ENCODE data around the gene GULP1.
"Not testable (repeated sequence)": the region's sequence is repeated elsewhere in the genome, so short reads cannot be mapped to it uniquely, and the experiment has no call there.

Gene GULP1

GRCh38 chr2:188569431-188570165 is 277.9 kb downstream of the GULP1 start:
- DNase-seq, result peak; percentile 40

- DNase-seq, result peak; percentile 18
Measured at GRCh38 chr2:188570370-188570769, 278.7 kb downstream of the GULP1 start.

- no peak for DNase-seq
Measured at GRCh38 chr2:188571543-188572303, 280.0 kb downstream of the GULP1 start.

GRCh38 chr2:188572592-188572991 is 280.9 kb downstream of the GULP1 start:
- peak; percentile 23 for DNase-seq

DNA sequence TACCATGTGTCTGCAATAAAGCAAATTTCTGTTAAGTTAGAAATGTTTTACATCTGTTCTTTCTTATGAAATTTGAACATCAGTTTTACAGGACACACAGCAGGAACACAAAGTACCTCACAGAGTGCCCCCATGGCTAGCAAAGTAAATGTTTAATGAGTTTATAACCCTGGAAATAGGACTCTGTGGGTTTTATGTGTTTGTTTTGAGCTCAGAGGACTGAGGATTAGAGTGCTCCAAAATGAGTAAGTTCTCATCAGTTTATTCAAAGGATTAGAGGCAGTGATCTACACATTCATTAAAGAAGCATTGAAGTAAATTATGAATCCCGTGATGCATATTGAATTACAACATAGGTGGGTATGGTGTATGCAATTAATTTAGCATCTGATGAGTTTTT is 281.8 kb downstream of the GULP1 start:
- DNase-seq, result peak; percentile 84

- no peak for DNase-seq
Measured at GRCh38 chr2:188576006-188576405, 284.3 kb downstream of the GULP1 start.

DNA sequence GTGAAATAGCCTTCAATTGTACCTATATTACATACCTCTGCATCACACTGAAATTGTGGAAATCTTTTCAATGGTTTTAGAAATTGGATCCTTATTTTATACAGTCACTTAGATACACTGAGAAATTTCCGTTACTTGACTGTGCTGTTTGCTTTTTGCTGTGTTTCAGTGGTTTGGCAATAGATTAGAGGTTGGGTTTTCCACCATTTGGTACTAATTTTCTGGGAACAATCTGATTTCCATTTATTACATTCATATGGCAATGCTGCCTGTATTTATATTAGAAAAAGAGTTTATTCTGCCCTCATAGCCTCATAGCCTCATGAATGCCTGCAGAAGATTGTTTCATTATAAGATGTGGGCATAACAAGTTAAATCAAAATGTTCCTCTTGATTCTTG is 285.0 kb downstream of the GULP1 start:
- no peak for DNase-seq

DNA sequence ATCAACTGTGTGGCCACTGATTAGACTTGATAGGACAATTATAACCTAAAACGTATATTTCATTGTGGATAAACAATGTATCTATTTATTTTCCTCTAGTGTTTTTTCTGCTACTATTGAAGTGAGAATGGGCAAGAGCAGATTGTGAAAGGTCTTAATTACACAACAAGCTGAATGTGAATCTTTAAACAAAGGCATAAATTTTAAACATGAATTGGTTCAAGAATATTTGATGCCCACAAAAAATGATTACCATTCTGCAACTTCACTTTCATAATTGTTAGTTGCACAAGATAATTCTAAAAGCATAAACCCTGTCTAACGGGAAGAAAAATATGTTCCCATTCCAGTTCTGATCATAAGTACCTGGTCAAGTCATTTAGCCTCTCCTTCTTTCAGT is 285.6 kb downstream of the GULP1 start:
- no peak for DNase-seq

DNA sequence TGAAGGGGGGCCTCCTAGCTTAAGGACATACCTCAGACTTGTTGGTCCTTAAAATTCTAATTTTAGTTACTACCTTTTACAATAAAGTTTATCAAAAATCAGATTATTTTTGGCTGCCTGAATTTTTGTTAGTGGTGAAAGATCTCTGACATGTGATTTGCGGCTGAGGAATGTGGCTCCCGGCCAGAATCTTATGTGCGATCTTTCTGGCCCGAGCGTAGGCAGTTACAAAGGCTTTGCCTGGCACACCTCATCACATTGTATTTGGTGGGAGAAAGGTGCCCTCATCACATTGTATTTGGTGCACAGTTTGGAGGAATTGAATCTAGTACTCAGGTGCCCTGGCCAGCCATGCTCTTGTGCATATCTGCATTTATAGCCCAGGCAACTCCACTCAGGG is 289.1 kb downstream of the GULP1 start:
- peak; percentile 57 for DNase-seq

DNA sequence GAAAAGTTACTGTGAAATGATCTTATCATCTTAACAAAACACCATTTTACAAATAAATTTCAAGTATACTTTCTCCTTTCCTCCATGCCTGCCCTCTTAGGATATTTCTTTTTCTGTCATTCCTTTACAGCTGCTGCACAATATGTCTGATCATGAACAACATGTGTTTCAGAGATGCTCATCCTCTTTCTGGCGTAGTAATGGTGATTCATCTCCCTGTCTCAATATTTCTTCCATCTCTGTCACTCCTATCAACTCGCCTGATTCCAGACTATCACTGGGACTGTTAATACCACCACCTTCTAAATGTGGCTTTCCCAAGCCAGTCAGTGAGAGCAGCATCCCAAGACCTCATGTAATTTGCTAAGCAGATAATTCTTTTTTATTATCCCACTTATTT is 290.5 kb downstream of the GULP1 start:
- no peak for DNase-seq

- no peak for DNase-seq
Measured at GRCh38 chr2:188588235-188588634, 296.6 kb downstream of the GULP1 start.

- peak; percentile 51 for DNase-seq
Measured at GRCh38 chr2:188596054-188596453, 304.4 kb downstream of the GULP1 start.

DNA sequence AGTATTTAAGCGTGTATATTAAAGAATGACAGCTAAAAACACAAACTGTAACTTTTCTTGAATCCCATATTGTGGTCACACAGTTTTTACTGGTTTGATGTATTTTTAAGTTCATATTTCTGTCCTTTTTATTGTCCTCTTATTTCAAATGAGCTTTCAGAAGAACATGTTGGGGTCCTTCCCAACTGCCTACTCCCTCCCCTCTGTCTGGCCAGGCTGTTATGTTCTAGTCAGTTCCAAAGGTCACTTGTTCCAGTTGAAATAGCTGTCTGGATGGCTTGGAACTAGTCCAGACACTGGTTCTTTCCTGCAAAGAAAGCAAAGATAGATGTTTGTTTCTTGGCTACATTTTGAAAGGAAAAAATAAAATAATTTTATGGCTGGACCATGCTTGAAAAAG is 306.9 kb downstream of the GULP1 start:
- DNase-seq, result peak; percentile 51

GRCh38 chr2:188599140-188599539 is 307.5 kb downstream of the GULP1 start:
- DNase-seq, result peak; percentile 34

- DNase-seq, result no peak
Measured at GRCh38 chr2:188600536-188601210, 309.0 kb downstream of the GULP1 start.

DNA sequence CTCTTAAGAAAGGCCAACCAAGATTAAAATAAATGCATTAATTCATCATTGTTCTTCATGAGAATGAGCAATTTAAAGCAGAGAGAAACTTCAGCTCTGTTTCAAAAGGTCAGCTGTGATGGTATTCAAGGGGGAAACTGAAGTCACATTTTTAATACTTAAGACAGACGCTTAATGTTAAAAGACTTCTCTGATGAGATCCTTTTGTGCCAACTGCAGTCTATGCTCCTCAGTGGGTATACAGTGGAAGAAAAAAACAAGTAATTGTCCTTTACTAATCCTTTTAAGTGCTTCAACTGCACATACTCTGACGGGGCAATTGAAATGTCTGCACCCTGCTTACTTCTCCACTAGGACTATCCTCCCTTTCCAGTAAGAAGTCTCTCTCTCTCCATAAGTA is 309.7 kb downstream of the GULP1 start:
- DNase-seq, result no peak

- DNase-seq, result no peak
Measured at GRCh38 chr2:188601927-188602326, 310.3 kb downstream of the GULP1 start.

DNA sequence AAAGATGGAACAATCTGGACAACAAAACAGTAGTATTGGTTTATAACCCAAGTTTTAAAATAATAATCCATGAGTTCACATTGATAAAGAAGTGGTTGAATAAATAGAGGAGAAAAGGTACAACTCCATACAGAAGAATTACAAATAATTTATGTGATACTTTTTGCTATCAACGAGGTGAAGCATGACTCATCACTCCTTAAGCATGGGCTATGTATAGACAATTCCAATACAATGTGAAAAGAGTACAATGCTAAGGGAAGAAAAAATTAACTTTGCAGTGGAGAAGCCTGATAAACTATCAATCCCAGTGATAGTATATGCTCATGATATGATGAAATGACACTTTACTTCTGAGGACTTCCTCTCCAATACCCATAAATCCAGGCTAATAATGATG is 312.9 kb downstream of the GULP1 start:
- DNase-seq, result no peak

GRCh38 chr2:188605609-188606584 is 314.2 kb downstream of the GULP1 start:
- not testable (repeated sequence) for DNase-seq

DNA sequence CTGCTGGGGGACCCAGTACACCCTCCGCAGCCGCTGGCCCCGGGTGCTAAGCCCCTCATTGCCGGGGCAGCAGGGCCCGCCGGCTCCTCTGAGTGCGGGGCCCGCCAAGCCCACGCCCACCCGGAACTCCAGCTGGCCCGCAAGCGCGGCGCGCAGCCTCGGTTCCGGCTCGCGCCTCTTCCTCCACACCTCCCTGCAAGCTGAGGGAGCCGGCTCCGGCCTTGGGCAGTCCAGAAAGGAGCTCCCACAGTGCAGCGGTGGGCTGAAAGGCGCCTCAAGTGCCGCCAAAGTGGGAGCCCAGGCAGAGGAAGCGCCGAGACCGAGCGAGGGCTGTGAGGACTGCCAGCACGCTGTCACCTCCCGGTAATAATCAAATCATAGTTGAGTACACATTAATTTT is 314.9 kb downstream of the GULP1 start:
- DNase-seq, result not testable (repeated sequence)

DNA sequence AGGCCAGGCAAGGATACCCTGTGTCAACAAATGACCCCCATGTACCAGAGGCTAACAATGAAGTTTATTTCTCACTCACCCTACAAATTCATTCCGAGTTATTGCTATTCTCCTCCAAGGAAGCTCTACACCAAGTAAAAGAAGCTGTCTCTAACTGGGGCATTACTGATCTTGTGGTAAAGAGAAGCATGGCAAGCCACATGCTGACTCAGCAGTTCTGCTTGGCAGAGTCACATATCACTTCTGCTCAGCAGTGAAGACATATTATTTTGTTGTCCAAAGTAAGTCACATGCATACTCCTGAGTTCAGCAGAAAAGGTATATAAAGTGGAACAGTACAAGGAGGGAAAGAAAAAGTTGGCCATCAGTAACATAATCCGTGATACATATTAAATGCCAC is 315.8 kb downstream of the GULP1 start:
- DNase-seq, result no peak

DNA sequence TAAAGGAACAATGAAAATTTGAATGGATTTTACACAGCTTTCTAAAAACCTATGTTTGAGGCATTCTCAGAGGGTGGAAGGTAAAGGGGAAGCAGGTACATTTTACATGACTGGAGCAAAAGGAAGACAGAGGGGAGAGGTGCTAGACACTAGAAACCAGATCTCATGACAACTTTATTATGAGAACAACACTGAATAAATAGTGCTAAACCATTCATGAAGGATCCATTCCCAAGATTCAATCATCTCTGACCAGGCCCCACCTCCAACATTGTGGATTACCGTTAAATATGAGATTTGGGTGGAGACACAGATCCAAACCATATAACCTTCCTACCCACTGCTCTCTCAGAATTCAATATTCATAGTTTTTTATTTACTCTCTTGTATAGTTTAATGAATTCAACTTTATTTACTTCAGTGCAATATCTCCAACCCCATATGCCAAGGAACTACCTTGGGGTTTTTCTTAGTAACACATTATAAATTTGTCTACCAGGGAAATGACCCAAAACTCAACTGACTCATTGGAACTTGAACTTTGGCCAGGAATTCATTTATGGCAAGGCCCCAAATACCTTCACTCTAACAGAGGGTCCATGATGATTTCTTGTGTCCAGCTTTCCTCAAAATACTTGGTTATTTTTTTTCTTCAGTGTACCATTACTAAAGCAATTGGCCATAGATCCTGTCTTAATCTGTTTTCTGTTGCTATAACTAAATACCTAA is 317.8 kb downstream of the GULP1 start:
- no peak for DNase-seq

All from NCI-H69 (cell line).